ENCODE measurements around the gene DYRK3.

DNA sequence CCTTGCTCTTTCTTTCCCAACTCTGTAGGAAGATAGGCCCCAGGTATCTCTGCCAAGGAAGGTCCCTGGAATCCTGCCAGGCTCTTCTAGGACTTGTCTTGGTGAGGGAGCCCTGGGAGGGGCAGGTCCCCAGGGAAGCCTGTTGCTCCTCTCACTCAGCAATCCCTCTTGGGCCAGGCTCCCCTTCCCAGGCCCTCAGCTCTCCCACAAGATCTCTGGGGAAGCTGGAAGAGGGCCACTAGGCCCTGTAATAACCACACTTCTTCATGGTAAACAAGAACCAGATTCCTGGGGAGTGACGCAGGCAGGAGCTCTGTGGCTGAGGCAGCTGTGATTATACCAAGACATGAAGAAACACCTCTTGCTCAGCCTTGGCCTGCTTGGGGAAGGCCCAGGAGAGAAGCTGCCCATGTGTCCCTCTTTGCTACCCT is 39.4 kb downstream of the DYRK3 start:
- TF ChIP-seq EZH2 (IDR thresholded peaks at IDR 0.05; ENCODE audit: low read length, missing control alignments): no peak
- TF ChIP-seq, protein P1, sequence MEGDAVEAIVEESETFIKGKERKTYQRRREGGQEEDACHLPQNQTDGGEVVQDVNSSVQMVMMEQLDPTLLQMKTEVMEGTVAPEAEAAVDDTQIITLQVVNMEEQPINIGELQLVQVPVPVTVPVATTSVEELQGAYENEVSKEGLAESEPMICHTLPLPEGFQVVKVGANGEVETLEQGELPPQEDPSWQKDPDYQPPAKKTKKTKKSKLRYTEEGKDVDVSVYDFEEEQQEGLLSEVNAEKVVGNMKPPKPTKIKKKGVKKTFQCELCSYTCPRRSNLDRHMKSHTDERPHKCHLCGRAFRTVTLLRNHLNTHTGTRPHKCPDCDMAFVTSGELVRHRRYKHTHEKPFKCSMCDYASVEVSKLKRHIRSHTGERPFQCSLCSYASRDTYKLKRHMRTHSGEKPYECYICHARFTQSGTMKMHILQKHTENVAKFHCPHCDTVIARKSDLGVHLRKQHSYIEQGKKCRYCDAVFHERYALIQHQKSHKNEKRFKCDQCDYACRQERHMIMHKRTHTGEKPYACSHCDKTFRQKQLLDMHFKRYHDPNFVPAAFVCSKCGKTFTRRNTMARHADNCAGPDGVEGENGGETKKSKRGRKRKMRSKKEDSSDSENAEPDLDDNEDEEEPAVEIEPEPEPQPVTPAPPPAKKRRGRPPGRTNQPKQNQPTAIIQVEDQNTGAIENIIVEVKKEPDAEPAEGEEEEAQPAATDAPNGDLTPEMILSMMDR (conservative IDR thresholded peaks at IDR 0.05 in 1 of 2, IDR thresholded peaks at IDR 0.05 in 1 of 2; ENCODE audit: low read depth in 1 of 2, low read length in 2 of 2): no peak
